GM19043 (cell line): Measurements from ENCODE around the gene PPARA.
"Not testable (repeated sequence)": the region's sequence is repeated elsewhere in the genome, so short reads cannot be mapped to it uniquely, and the experiment has no call there.

ENCODE experiments used
- ATAC-seq: cut with Tn5 transposase; IDR thresholded peaks from one replicate; pipeline ENCODE4 v1.9.1; 2021; ENCODE audit warnings: low read depth; ENCODE audit not compliant: unreplicated experiment

PPARA gene

GRCh38 chr22:46264520-46264919 is 114.2 kb downstream of the PPARA start:
- not testable (repeated sequence) for ATAC-seq

- not testable (repeated sequence) for ATAC-seq
These were observed 115.3 kb downstream of the PPARA start for GRCh38 chr22:46265627-46266026.

- ATAC-seq: no peak
These were observed 117.3 kb downstream of the PPARA start, which contains the start of gene TTC38 for GRCh38 chr22:46267431-46268279. TSS of gene TTC38 (plus strand) at chr22:46268008. CDS start at chr22:46268040, 32 bp downstream.

- no peak for ATAC-seq
These were observed 119.2 kb downstream of the PPARA start for GRCh38 chr22:46269564-46269963.

GRCh38 chr22:46272196-46272595 is 121.9 kb downstream of the PPARA start:
- ATAC-seq: no peak

GRCh38 chr22:46272762-46273431 is 122.6 kb downstream of the PPARA start:
- ATAC-seq: no peak

DNA sequence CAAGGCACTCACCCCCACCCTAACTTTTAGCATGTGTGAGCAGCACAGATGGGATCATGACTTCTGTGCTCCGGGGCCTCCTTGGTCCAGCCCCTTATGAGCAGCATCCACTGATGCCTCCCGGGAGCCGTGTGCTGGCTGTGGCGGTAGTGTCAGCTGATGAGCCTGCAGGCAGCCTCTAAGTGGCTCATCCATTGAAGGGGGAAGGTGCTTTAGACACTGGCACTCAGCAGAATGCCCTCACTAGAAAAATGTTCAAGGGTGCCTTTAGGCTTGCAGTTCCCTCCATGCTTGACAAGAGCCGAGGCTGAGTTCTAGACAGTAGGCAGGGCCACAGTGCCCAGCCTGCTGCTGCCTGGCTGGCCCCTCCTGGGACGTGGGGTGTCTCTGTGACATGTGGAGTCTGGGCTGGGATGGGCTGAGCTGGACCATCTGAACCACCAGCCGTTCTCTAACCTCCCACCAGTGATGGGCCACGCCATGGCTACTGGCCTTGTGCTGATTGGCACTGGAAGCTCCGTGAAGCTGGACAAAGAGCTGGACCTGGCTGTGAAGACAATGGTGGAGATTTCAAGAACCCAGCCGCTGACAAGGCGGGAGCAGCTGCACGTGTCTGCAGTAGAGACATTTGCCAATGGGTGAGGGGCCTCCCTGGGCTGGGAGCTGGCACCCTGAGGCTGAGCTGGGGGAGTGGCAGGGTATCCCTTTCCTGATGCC is 123.3 kb downstream of the PPARA start:
- ATAC-seq: no peak

- ATAC-seq: no peak
These were observed 124.1 kb downstream of the PPARA start for GRCh38 chr22:46274381-46274780.

DNA sequence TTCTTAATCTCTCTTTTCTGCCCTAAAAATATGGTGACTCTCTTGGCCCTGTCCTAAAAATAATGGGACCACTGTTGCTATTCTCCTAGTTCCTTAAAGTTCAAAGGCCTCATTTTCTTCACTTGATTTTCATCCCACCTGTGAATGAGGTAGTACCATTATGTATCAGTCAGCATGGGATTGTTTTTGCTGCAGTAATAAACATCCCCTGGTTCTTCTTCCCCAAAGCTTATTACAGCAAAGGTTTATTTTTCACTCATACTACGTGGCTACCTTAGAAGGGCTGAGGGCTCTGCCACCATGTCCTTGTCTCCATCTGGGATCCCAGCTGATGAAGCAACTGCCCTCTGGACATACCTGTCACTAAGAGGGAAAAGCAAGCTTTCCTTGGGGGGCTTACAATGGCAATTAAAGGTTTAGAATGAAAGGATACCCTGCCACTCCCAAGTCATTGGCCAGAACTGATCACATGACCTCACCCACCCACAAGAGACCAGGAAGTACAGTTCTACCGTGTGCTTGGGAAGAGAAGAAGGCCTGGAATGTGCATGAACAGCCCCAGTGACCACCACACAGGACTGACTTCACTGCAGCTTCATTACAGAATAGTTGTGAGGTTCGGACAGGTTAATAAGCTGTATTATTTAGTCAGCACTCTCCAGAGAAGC is 125.3 kb downstream of the PPARA start:
- ATAC-seq: no peak

- ATAC-seq: no peak
These were observed 126.2 kb downstream of the PPARA start for GRCh38 chr22:46276563-46276962.

DNA sequence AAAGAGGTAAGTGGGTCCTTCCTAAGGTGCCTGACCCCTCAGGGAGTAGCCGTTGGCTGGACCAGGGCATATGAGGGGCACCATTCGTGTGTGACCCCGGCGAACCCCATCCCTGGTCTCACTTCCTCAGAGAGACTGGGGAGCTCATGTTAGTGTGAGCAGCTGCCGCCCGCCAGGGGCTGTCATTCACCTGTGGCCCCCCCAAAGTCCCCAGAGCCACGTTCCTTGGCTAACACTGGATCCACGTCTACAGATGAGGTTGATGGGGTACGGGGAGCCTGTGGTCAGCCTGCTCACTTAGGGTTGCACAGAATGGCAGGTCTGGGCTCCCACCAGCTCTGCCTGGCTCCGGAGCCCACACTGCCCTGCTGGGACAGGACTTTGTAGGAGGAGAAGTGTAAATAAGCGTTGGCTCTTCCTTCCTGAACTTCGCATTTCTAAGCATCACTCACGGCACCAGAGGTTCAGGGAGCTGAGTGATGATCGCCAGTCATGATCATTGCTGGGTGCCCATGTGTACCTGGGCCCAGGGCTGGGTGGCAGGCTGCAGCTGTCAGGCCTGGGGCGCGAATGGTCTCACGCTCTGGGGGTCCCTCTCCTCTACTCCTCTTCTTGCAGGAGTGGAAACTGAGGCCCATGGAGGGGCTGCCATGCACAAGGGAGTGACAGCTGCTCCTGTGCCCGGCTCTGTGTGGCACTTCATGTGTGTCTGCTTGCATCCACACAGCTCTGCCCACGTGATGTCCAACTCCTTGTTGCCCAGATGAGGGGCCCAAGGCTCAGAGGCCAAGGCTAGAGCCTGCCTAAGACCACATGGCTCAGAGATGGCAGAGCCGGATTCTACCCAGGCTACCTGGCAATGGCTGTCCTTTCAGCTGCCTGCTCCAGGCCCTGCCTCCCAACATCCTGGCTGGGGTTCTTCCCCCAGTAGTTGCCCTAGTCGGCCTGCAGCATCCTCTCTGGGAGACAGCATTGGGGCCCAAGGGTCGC is 128.6 kb downstream of the PPARA start:
- ATAC-seq: no peak

GRCh38 chr22:46280063-46280817 is 129.9 kb downstream of the PPARA start:
- ATAC-seq: no peak

- no peak for ATAC-seq
These were observed 130.8 kb downstream of the PPARA start for GRCh38 chr22:46280999-46281623.

GRCh38 chr22:46281866-46282678 is 131.7 kb downstream of the PPARA start:
- ATAC-seq: no peak

DNA sequence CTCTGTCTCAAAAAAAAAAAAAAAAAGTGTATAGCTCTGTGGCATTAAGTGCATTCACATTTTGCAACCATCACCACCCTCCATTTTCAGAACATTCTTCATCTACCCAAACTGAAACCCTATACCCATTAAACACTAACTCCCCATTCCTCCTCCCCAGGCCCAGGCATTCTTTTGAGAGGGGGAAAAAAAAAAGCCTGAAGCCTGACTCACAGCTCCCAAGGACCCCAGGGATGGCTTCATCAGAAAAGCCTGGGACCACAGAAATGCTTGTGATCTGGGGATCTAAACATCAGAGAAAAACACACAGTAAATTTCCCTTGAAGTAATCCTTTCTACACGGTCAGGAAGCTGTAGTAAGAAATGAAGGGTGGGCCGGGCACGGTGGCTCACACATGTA is 135.7 kb downstream of the PPARA start:
- no peak for ATAC-seq

- ATAC-seq: no peak
These were observed 136.9 kb downstream of the PPARA start for GRCh38 chr22:46286941-46287872.
